ENCODE results near the gene EFCAB10.
A peak's percentile ranks its signal among the peaks of the same experiment; 100 is the strongest.
"Not testable (repeated sequence)": the region's sequence is repeated elsewhere in the genome, so short reads cannot be mapped to it uniquely, and the experiment has no call there.

Gene EFCAB10

GRCh38 chr7:105530126-105530525 lies 51.2 kb downstream of the EFCAB10 start:
- DNase-seq, result no peak

DNA sequence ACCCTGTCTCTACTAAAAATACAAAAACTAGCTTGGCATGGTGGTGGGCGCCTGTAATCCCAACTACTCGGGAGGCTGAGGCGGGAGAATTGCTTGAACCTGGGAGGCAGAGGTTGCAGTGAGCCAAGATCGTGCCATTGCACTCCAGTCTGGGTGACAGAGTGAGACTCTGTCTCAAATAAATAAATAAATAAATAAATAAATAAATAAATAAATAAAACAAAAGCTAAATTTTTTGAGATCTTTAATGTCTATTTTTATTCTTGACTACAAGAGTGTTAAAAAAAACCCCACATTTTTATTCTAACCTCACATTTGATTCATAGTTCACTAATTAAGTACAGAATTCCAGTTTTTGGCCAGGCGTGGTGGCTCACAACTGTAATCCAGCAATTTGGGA lies 53.6 kb downstream of the EFCAB10 start:
- not testable (repeated sequence) for DNase-seq

DNA sequence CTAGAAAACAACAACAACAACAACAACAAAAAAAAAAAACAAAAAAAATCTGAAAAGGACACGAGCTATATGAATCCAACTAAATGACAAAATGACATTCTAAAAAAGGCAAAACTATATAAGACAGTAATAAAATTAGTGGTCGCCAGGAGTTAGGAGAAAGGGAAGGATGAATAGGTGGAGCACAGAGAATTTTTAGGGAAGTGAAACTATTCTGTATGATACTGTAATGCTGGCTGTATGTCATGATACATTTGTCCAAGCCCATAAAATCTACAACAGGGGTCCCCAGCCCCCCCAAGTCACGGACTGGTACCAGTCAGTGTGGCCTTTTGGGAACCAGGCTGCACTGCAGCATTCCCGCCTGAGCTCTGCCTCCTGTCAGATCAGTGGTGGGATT lies 56.5 kb downstream of the EFCAB10 start:
- no peak for DNase-seq

DNA sequence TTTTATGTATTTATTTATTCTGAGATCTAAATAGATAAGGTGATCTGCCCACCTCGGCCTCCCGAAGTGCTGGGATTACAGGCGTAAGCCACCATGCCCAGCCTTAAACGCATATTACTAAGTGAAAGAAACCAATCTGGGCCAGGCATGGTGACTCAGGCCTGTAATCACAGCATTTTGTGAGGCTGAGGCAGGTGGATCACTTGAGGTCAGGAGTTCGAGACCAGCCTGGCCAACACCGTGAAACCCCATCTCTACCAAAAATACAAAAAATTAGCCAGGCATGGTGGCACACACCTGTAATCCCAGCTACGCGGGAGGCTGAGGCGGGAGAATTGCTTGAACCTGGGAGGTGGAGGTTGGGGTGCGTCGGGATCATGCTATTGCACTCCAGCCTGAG lies 56.9 kb downstream of the EFCAB10 start:
- DNase-seq, result not testable (repeated sequence)

DNA sequence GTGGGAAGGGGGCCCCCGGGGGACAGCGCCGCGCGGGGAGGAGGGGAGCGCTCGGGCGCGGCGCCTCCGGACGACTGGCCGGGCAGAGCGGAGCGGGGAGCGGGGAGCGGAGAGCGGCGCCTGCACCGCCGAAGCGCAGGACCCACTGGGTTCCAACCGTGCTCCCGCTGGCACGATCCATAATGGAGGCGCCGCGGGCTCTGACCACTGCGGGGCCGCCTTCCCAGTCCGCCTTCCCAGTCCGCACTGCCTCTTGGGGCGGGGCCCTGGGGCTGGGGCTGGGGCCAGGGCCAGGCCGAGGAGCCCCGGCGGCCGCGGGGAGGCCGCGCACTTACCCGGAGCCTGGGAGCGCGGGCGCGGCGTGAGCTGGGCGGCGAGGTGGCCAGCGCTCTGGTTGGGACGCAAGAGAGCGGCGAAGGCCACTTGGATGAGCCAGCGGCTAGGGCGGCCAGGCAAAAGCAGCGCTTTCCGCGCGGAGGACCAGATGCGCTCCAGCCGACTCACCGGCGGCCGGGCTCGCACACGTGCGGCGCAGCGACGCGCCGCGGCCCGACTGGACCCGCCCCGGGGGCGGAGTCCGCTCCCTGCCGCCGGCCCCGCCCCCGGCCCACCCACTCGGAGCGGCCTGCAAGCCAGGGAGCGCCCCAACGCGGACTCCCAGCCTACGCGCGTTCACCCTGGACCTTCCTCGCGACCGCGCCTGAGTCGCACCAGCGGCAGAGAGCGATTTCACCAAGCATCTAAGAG lies 59.4 kb downstream of the EFCAB10 start, which contains the start of gene PUS7:
PUS7 (minus strand) TSS at position 555 of the 747 bp plus-strand sequence. CDS start 13,759 bp downstream, outside the sequence.
- peak; percentile 88 for DNase-seq

DNA sequence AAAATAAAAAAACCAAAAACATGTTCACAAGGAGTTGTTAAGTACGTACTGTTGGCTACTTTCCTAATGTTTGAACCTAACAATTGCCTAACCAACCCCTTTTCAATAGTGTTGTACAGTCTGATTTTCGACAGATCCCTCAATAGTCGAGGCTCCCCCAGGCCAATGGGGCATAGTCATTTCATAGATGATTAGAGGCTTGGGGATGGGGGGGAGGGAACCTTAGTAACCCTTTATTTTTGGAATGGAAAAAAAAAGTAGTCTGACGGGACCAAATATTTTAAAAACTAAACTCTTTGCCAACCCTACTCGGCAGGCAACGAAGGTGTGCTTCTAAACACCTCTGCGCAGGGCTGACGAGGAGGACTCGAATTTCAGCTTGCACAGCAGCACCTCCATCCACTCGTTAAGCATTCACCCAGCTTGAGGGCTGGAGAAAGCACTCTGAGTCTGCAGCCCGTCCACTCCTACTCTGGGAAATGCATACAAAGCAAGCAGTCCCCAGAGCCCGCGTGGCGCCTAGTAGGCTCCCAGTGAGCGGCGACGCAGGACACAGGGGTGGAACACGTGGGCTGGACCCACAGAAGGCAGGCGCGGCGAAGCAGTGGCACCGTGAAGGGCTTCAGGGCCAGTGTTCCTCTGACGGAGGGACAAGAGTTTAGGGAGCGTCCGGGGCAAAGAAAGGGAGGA lies 60.1 kb downstream of the EFCAB10 start:
- DNase-seq, result peak; percentile 50

DNA sequence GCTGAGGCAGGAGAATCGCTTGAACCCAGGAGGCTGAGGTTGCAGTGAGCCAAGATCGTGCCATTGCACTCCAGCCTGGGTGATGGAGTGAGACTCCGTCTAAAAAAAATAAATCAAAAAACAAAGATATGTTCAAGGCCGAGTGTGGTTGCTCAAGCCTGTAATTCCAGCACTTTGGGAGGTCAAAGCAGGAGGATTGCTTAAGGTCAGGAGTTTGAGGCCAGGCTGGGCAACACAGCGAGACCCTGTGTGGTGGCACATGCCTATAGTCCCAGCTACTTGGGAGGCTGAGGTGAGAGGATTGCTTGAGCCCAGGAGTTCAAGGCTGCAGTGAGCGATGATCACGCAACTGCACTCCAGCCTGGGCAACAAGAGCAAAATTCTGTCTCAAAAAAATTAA lies 60.7 kb downstream of the EFCAB10 start:
- not testable (repeated sequence) for DNase-seq

- no peak for DNase-seq
Measured at GRCh38 chr7:105519353-105519752, 61.9 kb downstream of the EFCAB10 start.

DNA sequence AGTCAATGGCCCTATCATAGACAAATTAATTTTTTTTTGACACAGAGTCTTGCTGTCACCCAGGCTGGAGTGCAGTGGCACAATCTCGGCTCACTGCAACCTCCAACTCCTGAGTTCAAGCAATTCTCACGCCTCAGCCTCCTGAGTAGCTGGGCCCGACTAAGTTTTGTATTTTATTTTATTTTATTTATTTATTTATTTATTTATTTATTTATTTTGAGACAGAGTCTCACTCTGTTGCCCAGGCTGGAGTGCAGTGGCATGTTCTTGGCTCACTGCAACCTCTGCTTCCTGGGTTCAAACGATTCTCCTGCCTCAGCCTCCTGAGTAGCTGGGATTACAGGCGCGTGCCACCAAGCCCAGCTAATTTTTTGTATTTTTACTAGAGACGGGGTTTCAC lies 65.7 kb downstream of the EFCAB10 start:
- DNase-seq, result not testable (repeated sequence)

Data from OCI-M1 (cell line).